Uterus (tissue), 4 donors: Measurements from ENCODE around the gene VWCE. TPM values are rescaled to one million over a fixed set of nuclear protein-coding genes. Genes with fewer than 3 reads are reported as not detected.

Experiments used
- DNase-seq, 2 donors: peaks; one replicate each; pipeline ENCODE4 v3.0.0-alpha.2; 2019 to 2020
- H3K27ac ChIP-seq, 2 donors: fragments of 200-600 bp; sonication (generic); 1 replicate in 1 of 2; 2 replicates in 1 of 2; pipeline ENCODE4 v1.5.1; 2016 to 2018
- H3K27me3 ChIP-seq, 2 donors: fragments of 200-600 bp; sonication (generic); one replicate each; pipeline ENCODE4 v1.5.1; 2018 to 2019; ENCODE audit warnings: control low read depth in 1 of 2
- H3K36me3 ChIP-seq, 2 donors: fragments of 200-600 bp; sonication (generic); one replicate each; pipeline ENCODE4 v1.5.1; 2019; ENCODE audit warnings: control low read depth in 1 of 2
- H3K4me1 ChIP-seq, 2 donors: fragments of 200-600 bp; sonication (generic); one replicate each; pipeline ENCODE4 v1.5.1; 2018 to 2019; ENCODE audit warnings: control low read depth in 1 of 2
- H3K4me3 ChIP-seq, 2 donors: fragments of 200-600 bp; sonication (generic); 1 replicate in 1 of 2; 2 replicates in 1 of 2; pipeline ENCODE4 v1.5.1; 2018 to 2019; ENCODE audit warnings: mild to moderate bottlenecking in 1 of 2
- H3K9me3 ChIP-seq, 2 donors: fragments of 200-600 bp; sonication (generic); one replicate each; pipeline ENCODE4 v1.5.1; 2019; ENCODE audit warnings: control low read depth in 1 of 2
- POLR2A ChIP-seq, 2 donors: fragments of 450-650 bp; IDR thresholded peaks; one replicate each; pipeline ENCODE4 v1.6.1; 2016; ENCODE audit warnings: antibody characterized with exemption in 2 of 2, mild to moderate bottlenecking in 1 of 2, moderate library complexity in 1 of 2
- intact Hi-C: fragments of 100-400 bp; cut with DNase I; formaldehyde crosslinking; loops from one replicate; pipeline ENCODE4 v1.15.1; 2023; ENCODE audit warnings: low total_unique reads
- total RNA-seq, 4 donors: library from RNA; depleted of rRNA in 3 of 4; stranded (reverse); fragments of >200 nt in 3 of 4; gene quantifications; one replicate each; pipeline versions ENCODE4 v1.1.0 to v1.2.4, GENCODE V29; 2014 to 2023
- TF ChIP-seq, protein P1 (sequence below), 4 experiments: fragments of 200-600 bp in 2 of 4; fragments of 450-650 bp in 2 of 4; sonication (generic) in 2 of 4; IDR thresholded peaks; one replicate each; pipeline ENCODE4 v1.5.1; 2016 to 2019; ENCODE audit warnings: antibody characterized with exemption in 4 of 4, mild to moderate bottlenecking in 2 of 4, moderate library complexity in 1 of 4
- donor health status: DM: yes; HTN: yes; CAD: no.

The VWCE gene
- total RNA-seq, 4 donors from 2014 or later = 0.51 to 6.5 (median 1.2) TPM

DNA sequence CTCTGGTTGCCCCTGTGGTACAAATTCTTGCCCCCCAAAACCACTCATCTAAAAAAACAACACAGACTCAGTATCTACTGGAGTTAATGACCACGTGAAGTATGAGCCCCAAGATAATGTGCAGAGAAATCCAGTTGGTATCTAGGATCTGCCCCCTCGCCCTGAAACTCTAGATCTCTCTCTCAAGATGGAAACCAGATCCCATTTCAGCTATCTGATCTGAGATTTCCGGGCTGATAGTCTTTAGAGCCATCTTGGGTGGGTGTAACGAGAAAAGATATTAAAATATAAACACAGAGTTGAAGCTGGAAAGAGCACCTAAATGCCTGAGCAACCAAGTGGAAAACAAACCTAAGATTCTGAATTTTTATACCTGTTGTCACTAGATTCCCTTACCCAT is 14.0 kb upstream of the VWCE start:
- no peak for DNase-seq
- H3K27ac ChIP-seq = no peak overlapping the region
- TF ChIP-seq POLR2A (IDR thresholded peaks at IDR 0.05) = no peak
- TF ChIP-seq, protein P1, sequence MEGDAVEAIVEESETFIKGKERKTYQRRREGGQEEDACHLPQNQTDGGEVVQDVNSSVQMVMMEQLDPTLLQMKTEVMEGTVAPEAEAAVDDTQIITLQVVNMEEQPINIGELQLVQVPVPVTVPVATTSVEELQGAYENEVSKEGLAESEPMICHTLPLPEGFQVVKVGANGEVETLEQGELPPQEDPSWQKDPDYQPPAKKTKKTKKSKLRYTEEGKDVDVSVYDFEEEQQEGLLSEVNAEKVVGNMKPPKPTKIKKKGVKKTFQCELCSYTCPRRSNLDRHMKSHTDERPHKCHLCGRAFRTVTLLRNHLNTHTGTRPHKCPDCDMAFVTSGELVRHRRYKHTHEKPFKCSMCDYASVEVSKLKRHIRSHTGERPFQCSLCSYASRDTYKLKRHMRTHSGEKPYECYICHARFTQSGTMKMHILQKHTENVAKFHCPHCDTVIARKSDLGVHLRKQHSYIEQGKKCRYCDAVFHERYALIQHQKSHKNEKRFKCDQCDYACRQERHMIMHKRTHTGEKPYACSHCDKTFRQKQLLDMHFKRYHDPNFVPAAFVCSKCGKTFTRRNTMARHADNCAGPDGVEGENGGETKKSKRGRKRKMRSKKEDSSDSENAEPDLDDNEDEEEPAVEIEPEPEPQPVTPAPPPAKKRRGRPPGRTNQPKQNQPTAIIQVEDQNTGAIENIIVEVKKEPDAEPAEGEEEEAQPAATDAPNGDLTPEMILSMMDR (IDR thresholded peaks at IDR 0.05) = no peak
- H3K4me3 ChIP-seq = no peak overlapping the region
- no peaks in the 10 kb centered on the region for H3K4me1 ChIP-seq
- no peaks in the 10 kb centered on the region for H3K36me3 ChIP-seq
- no peaks in the 10 kb centered on the region for H3K9me3 ChIP-seq
- H3K27me3 ChIP-seq = no peaks in the 10 kb centered on the region
- intact Hi-C loops = no loop called here

GRCh38 chr11:61307354-61307753 is 12.2 kb upstream of the VWCE start:
- Histone ChIP-seq H3K4me1 (no peaks in the 10 kb centered on the region), H3K9me3 (no peaks in the 10 kb centered on the region), H3K4me3 (no peak overlapping the region), H3K27me3 (no peaks in the 10 kb centered on the region), H3K36me3 (no peaks in the 10 kb centered on the region), H3K27ac (no peak overlapping the region)
- DNase-seq = no peak
- TF ChIP-seq POLR2A (IDR thresholded peaks at IDR 0.05) = no peak
- TF ChIP-seq, protein P1 (IDR thresholded peaks at IDR 0.05) = no peak
- intact Hi-C loops = no loop called here

DNA sequence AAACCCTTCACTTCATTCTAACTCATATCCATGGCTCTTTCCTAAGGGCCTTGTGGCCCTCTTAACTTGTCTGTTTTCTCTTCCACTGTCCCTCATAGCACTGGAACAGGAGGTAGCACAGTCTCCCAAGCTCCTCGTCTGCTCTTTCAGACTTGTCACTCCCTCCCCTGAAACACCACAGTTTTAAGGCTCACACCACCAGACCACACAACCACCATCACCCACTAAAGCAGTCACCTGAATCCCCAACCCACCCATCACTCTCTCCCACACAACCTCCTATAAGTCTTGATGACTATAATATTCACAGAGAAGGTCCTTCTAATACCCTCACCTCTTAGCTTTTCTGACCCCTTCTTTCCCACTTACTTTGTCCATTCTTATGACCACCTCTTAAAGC is 11.1 kb upstream of the VWCE start:
- no peak for DNase-seq

GRCh38 chr11:61305417-61305816 is 10.3 kb upstream of the VWCE start:
- intact Hi-C loops = no loop called here
- H3K36me3 ChIP-seq = no peaks in the 10 kb centered on the region

More for the DNA sequence above, 11.1 kb upstream of the VWCE start:
- H3K4me3 ChIP-seq = no peak overlapping the region
- H3K27me3 ChIP-seq = no peaks in the 10 kb centered on the region
- no peak for TF ChIP-seq POLR2A (IDR thresholded peaks at IDR 0.05)
- TF ChIP-seq, protein P1 (IDR thresholded peaks at IDR 0.05) = no peak
- H3K36me3 ChIP-seq = no peaks in the 10 kb centered on the region
- H3K27ac ChIP-seq = no peak overlapping the region
- no peaks in the 10 kb centered on the region for H3K9me3 ChIP-seq
- H3K4me1 ChIP-seq = no peaks in the 10 kb centered on the region
- intact Hi-C loops = no loop called here

GRCh38 chr11:61303725-61304124 is 8.6 kb upstream of the VWCE start:
- no peaks in the 10 kb centered on the region for H3K27me3 ChIP-seq
- TF ChIP-seq, protein P1 (IDR thresholded peaks at IDR 0.05) = no peak
- no peak for TF ChIP-seq POLR2A (IDR thresholded peaks at IDR 0.05)
- H3K4me3 ChIP-seq = no peak overlapping the region
- no peak overlapping the region for H3K27ac ChIP-seq
- no peaks in the 10 kb centered on the region for H3K36me3 ChIP-seq
- H3K4me1 ChIP-seq = no peaks in the 10 kb centered on the region
- no peak for DNase-seq
- no peaks in the 10 kb centered on the region for H3K9me3 ChIP-seq
- intact Hi-C loops = no loop called here

More at GRCh38 chr11:61305417-61305816, 10.3 kb upstream of the VWCE start:
- no peak overlapping the region for H3K4me3 ChIP-seq
- no peaks in the 10 kb centered on the region for H3K9me3 ChIP-seq
- no peak for TF ChIP-seq POLR2A (IDR thresholded peaks at IDR 0.05)
- TF ChIP-seq, protein P1 (IDR thresholded peaks at IDR 0.05) = no peak
- H3K27ac ChIP-seq = no peak overlapping the region
- H3K4me1 ChIP-seq = no peaks in the 10 kb centered on the region
- no peaks in the 10 kb centered on the region for H3K27me3 ChIP-seq
- no peak for DNase-seq
